NCI-H82 treated with DMSO at 0.1 percent for 48 hours (cell line): ENCODE measurements around the gene SUMF1.

Experiments
- DNase-seq: peaks from one replicate; lab custom pipeline; 2025; ENCODE audit not compliant: unreplicated experiment; lab: John Stamatoyannopoulos, UW

Gene SUMF1

GRCh38 chr3:4394048-4394447, 73.0 kb downstream of the SUMF1 start:
- no peak for DNase-seq

DNA sequence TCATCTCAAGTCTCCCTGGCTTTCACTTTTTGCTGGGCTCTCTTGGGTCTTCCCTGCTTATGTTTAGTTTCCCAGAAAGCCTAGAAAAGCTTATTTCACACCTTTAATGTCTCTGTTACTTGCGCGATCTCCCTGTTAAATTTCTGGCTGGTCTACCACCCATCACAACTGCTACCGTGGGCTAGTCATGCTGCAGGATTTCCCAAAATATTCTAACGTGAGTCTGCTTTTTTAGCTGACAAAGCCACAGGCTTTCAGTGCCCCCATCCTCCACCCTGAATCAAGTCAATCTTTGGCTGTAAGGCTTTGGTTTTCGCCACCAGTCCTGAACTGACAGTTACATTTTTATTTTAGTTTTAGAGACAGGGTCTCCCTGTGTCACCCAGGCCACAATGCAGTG, 74.1 kb downstream of the SUMF1 start:
- no peak for DNase-seq

DNA sequence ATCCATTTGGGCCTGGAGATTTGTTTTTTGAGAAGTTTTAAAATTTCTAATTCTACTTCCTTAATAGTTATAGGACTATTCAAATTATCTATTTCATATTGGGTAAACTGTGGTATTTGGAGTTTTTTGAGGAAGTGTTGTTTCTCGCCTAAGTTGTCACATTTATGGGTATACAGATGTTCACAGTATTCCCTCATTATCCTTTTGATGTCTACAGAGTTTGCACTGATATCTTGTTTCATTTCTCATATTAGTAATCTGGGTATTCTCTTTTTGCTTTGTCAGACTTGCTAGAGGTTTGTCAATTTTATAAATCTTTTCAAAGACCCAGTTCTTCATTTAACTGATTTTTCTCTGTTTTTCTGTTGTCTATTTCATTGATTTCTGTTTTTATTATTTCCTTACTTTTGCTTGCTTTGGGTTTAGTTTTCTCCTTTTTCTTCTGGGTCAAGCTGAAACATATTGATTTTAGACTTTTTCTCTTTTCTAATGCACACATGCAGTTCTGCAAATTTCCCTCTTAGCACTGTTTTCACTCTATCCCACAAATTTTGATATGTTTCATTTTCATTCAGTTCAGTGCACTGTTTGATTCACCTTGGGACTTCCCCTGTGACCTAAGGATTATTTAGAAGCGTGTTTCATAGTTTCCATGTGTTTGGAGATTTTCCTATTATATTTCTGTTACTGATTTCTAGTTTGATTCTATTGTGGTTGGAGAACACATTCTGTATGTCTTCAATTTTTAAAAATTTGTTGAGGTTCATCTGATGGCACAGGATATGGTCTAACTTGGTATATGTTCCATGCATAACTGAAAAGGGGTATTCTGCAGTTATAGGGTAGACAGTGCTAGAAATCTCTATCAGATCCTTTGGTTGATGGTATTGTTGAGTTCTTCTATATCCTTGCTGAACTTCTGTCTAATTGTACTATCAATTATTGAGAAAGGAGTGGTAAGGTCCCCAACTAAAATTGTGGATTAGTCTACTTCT, 79.6 kb downstream of the SUMF1 start:
- DNase-seq, result no peak

DNA sequence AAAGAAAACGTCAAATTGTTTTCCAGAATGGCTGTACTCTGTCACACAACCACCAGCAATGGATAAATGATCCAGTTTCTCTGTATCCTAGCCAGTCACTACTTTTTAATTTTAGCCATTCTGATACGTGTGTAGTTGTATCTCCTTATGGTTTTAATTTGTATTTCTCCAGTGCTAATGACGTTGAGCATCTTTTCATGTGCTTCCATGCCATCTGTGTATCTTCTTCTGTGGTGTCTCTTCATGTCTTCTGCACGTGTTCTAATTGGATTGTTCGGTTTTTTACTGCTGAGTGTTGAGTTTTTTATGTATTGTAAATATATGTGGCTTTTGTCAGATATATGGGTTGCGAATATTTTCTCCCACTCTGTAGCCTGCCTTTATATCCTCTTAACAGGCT, 81.9 kb downstream of the SUMF1 start:
- DNase-seq, result no peak

DNA sequence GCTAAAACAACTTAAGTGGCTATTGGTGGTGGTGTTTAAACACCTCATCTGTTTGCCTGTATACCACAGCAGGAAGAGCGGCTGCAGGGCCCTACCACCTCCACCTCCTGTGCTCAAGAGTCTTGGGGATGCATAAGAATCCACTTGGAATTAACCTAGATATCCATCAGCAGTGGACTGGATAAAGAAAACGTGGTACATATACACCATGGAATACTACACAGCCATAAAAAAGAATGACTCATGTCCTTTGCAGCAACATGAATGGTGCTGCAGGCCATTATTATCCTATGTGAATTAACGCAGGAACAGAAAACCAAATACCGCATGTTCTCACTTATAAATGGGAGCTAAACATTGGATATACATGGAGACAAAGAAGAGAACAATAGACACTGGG, 87.1 kb downstream of the SUMF1 start:
- DNase-seq, result no peak

- no peak for DNase-seq
Observed at GRCh38 chr3:4376499-4376898, 90.6 kb downstream of the SUMF1 start.

- DNase-seq, result no peak
Observed at GRCh38 chr3:4375911-4376310, 91.2 kb downstream of the SUMF1 start.

DNA sequence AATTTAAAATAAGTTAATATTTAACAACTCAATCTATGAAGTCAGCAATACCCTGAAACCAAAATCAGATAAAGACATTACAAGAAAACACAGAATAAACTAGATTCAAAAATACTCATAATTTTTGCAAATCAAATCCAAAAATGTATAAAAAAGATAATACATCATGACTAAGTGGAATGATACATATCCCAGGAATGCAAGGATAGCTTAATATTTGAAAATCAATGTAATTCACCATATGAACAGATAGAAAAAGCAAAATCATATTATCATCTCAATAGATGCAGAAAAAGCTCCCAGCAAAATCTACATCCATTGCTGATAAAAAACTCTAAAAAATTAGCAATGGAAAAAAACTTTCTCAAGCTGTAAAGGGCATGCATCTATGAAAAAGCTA, 93.4 kb downstream of the SUMF1 start:
- DNase-seq, result no peak

DNA sequence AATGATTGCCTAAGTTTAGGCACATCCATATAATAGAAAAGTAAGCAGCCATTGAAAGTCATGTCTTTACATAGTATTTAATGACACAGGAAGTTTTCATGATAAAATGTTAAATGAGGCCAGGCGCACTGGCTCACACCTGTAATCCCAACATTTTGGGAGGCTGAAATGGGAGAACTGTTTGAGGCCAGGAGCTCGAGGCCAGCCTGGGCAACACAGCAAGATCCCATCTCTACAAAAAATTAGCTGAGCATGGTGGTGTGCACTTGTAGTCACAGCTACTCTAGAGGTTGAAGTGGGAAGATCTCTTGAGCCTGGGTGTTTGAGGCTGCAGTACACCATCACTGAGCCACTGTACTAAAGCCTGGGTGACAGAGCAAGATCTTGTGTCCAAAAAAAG, 104.5 kb downstream of the SUMF1 start:
- DNase-seq, result no peak

DNA sequence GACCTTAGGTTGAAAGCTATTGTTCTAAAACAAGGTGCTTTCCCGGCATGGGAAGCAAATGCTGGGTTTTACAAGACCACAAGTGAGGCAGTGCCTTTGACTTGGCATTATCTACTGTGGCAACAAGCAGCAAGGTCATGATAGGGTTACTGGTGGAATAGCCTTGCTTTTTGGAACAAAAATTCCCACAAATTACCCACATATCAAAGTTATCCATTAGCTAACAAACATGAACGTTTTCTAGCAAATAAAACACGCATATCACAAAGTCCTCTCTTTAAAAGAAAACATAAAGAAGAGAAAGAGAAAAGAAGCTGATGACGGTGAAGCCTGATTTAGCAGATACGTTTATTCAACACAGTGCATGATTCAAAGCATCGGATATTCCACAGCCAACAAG, 106.3 kb downstream of the SUMF1 start:
- DNase-seq, result no peak

DNA sequence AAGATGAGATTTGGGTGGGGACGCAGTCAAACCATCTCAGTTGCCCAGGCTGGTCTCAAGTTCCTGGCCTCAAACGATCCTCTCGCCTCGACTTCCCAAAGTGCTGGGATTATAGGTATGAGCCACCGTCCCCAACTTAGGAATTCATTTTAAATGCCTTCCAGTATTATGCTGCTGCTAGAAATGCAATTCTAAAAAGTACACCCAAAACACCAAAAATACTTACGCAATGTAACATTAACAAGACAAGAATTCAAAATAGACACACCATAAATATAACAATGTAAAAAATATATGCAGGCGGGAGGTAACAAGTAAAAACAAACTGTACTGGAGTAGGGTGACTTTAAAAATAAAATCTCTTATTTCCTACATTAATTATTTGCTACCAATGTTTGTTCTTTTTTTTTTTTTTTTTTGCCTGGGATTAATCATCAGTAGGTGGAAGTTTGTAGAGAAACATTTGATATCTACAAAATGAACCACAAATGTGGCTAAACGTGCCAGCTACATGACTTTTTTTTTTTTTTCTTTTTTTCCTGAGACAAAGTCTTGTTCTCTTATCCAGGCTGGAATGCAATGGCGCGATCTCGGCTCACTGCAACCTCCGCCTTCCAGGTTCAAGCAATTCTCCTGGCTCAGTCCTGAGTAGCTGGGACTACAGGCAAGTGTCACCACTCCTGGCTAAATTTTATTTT, 107.1 kb downstream of the SUMF1 start:
- no peak for DNase-seq

DNA sequence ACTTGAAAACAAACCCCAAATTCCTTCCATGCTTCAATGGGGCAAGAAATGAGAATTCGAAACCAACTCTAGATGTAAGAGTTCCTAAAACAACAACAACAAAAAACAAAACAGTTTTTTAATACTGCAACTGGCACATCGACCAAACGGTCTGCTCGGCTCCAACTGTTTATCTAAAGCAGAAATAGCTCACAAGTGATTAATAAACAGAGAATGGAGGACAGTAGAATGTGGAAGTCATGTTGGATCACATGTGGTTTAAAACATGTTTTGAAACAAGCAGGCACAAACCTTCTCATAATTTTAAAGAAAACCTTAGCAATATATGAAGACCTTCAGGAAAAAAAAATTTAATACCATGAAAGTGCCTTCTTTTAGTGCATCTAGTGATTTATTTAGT, 108.8 kb downstream of the SUMF1 start:
- no peak for DNase-seq

- no peak for DNase-seq
Observed at GRCh38 chr3:4356546-4357410, 110.3 kb downstream of the SUMF1 start.

DNA sequence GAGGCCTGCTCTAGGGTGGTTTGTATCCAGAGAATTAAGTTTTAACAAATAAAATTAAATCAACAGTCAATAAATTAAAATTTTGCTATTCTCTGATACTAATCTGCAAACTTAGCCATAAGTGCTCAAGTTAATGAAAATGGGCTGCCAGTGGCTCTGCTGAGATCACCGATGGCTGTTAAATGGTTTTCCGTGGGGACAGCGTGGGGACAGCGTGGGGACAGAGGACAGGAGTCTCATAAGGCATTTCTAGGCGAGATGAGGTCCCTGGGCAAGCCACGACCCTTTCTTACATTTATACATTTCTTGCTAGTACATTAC, 110.9 kb downstream of the SUMF1 start:
- no peak for DNase-seq

DNA sequence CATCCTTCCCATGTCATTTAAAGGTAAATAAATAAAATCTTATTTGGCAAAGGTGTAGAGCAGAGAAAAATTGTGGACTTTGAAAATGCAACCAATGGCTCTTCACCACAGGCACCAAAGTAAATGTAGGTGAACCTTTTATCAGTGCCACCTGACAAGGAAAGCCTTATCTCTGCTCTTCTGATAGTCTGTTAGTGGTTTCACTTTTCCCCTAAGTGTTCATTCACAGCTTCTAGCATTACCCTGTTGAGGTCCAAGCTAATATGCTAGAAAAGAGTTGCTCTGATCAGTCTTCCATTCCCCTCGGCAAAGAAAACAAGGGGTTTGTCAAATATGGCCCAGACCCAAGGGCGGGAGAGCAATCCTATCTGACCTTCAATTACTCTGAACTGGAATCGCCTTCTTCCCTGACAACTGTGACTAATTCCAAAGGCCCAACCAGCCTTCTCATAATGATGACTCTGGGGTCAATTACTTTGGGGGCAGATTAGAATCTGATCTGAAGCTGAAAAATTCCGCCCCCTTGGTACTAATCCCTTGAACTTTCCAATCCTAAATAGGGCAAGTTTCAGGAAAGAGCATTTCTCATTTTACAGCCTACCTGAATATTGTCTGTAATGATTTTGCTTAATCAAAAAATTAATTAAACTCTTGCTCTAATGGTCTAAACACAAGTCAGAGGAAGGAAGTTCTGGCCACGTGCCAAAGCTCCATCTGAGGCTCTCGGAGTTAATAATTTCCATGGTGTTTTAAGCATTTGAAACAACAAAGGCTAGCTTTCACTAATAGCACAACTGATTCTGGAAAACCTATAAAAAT, 111.5 kb downstream of the SUMF1 start:
- DNase-seq, result no peak

DNA sequence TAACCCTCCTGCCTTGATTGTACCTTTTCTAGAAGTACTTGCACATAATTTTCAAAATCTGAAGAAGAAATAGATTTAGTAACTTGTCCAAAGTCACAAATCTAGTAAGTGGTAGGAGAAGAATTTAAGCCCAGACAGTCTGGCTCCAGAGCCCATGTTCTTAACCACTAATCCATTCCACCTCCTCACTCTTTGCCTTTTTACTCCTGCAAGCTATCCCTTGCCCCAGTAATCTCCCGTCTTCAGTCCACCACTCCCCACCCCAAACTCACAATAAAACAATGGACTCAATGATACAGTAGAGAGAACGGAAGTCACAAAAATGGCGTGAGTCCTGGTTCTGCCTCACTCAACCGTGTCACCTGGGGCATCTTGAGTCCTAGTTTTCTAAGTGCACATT, 115.2 kb downstream of the SUMF1 start:
- DNase-seq, result no peak

- no peak for DNase-seq
Observed at GRCh38 chr3:4351164-4351855, 115.8 kb downstream of the SUMF1 start.

- peak; percentile 60 for DNase-seq
Observed at GRCh38 chr3:4350789-4351163, 116.3 kb downstream of the SUMF1 start.

DNA sequence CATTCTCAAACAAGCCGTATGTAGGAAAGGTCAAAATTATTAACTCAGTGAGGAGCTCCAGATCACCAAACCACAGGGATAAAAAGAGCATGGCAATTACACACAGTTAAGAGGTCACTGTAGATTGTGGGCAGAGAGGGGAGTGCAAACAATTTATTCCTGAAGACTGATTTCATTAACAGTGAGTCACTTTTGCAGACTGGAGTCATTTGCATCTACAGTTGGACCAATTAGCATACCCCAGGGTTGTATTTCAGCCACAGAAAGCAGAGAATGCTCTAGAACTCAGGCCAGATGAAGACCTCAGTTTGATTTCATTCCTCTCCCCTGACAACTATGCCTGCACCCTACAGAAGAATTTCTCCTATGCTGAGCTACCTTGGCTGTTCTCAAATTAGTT, 123.8 kb downstream of the SUMF1 start:
- no peak for DNase-seq

GRCh38 chr3:4341336-4341675, 125.8 kb downstream of the SUMF1 start:
- no peak for DNase-seq
